ENCODE results near the gene TBX20. TPM values are rescaled to one million over a fixed set of nuclear protein-coding genes. Genes with fewer than 3 reads are reported as not detected.

The TBX20 gene
- total RNA-seq, 4 donors from 2014 or later: 0.22 to 0.27 TPM; not detected in 2

DNA sequence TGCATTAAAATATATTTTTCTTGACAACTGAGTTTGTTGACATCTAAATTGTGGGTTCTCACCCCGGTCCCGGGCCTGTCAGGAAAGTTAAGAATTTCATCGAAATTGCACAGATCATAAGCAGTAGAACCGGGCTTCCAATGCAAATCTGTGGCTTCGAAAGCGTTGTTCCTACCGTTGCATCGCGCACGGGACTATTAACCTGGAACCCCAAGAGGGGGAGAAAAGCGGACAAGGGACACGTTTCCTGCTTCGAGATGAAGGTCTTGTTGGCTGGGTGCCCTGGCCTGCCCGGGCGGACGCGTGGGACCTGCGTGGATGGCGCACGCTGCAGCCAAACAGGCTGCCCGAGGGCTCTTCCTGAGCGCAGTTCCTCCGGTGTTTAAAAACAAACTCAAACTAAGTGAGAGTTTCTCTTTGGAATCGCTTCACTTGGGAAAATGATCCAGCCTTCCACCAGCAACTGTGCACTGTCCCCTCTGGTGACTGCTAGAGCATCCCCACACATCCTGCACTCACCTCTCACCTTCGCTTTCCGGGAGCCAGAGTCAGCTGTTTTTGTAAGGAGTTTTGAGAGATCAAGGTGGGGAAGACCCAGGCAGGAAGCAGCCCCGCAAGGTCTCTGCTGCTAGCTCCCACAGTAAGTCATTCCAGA, 5.1 kb upstream of the TBX20 start:
- TF ChIP-seq POLR2A (IDR thresholded peaks at IDR 0.05) (no peak), CTCF (IDR thresholded peaks at IDR 0.05) (no peak)
- Histone ChIP-seq H3K36me3 (no peaks in the 10 kb centered on the region), H3K4me3 (replicated peaks in 1 of 3) (no peak overlapping the region), H3K4me1 (peaks cover 0 to 4% of the 10 kb centered on the region in 2 donors), H3K27me3 (peaks cover 49% of the 10 kb centered on the region), H3K27ac (no peak overlapping the region), H3K9me3 (no peaks in the 10 kb centered on the region)
- intact Hi-C loops (cut with DNase I): no loop called here
- no peak for DNase-seq
- 10 to 22% methylated on average over 26 to 27 of the region's 27 CpGs for WGBS, 2 donors

DNA sequence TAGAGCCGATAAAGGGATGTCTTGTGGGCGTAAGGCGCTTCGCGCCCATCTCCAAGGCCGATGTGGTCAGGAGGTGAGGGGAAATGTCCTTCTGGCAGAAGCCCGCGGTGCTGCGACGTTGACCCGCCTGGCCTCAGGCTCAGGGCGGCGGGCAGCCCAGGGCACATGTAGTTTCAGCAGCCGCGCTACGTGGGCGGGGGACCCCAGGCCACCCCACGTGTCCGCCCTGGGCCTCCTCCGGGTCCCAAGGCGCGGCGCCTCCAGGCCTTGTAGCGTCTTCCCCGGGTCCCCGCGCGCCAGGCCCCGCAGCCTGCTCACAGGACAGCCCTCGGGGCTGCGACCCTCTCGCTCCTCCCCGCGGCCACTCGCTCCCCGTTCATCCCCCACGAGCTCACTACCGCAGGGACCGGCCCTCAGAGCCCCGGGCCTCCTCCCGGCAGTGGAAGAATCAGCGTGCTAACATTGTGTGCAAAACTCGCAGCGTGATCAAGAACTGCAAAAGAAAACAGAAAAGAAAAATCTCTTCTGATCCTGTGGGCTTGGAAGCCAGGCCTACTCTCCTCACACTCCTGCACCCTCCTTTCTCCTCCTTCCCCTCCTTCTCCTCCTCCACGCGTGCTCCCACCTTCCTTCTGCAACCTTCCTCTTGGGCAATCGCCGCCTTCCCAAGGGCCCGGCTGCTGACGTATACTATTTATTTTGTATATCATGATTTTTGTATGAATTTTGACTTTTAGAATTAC, 4.4 kb upstream of the TBX20 start:
- no peak for DNase-seq
- H3K9me3 ChIP-seq: no peaks in the 10 kb centered on the region
- H3K36me3 ChIP-seq: no peaks in the 10 kb centered on the region
- H3K4me3 ChIP-seq (replicated peaks in 1 of 3): no peak overlapping the region
- peaks cover 5 to 9% of the 10 kb centered on the region in 2 donors for H3K4me1 ChIP-seq
- intact Hi-C loops (cut with DNase I): no loop called here
- WGBS, 2 donors: 12 to 27% methylated on average over 15 to 27 of the region's 50 CpGs
- H3K27me3 ChIP-seq: peaks cover 52% of the 10 kb centered on the region
- H3K27ac ChIP-seq: no peak overlapping the region
- TF ChIP-seq CTCF (IDR thresholded peaks at IDR 0.05) (no peak), POLR2A (IDR thresholded peaks at IDR 0.05) (no peak)

DNA sequence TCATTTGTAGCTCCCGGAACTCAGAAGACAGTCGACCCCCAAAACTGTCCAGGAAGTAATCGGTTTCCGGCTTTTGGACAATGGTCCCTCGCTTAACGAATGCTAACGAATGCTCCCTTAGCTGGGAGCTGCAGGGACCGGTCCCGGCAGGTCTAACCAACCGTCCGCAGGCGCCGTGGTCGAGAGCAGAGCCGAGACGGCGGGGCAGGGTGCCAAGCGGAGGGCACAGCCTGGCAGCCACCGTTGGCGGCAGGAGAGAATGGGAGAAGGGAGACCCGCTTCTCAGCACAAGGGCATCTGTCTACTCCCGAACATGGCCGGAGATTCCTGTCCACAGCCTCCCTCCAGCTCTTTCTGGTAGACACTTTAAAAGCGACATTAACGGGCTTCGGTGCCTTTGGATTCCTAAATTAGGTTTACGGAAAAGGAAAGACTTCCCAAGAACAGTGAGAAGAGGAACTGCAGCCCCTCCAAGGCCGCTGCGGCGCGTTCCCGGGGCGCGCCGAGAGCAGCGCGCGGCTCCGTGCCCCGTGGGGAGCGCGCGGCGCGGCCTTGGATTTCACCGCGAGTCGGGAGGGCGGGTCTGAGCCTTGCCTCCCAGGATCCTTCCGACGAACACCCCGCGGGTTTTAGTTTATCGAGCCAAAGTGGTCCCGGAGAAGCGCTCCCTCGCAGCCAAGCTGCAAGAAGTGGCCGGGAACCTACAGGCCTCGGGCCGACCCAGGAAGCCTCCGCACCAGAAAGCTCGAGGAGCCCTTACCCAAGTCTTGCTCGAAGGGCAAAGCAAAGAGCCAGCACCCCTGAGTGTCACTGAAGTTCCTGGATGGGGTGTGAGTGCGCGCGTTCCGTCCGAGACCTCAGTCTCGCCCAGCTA, 3.6 kb upstream of the TBX20 start:
- Histone ChIP-seq H3K4me1 (peaks cover 5 to 11% of the 10 kb centered on the region in 2 donors), H3K4me3 (replicated peaks in 1 of 3) (no peak overlapping the region)

DNA sequence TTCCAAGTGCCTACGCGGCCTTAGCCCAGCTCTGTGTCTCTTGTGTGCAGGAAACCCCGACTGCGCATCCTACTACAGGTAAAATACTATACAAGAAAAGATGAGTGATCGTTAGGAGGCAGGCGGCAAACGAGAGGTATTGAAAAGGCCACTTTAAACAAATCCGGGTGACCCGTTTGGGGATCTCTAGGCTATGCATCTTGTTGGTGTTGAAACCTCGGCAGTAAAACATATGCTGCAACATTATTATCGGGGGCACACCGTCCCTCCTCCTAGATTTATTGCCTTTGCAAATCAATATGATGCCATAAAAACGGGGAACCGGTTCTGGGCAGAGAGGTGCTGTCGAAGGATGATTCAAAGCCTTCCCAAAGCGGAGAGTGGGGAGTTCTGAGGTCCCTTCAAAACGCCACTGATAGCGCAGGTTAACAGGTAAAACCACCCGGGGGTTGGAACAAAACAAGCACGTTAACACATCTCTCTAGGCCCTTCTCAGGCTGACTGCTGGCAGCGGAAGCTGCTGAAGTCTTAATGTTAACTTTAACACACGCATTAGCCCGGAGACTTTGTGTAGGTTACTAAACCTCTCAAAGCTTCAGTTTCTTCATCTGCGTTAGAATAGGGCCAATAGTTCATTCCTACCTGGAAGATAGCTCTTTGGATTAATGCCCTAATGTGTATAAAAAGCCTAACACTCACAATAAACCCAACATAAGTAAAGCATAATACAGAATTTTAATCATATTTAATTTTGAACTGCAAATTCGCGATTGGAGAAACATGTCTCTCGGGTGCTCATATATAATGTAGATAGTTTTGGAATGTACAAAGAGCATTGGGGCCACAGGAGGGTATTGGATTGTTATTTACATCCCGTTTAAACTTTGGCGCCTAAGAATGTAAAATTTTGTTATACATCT, 2.6 kb upstream of the TBX20 start:
- no peak overlapping the region for H3K27ac ChIP-seq
- intact Hi-C loops (cut with DNase I): no loop called here
- DNase-seq: no peak
- H3K36me3 ChIP-seq: no peaks in the 10 kb centered on the region
- H3K4me1 ChIP-seq: peaks cover 5 to 11% of the 10 kb centered on the region in 2 donors
- no peak overlapping the region for H3K4me3 ChIP-seq (replicated peaks in 1 of 3)
- WGBS, 2 donors: 12 to 13% methylated on average over 29 of the region's 29 CpGs
- H3K27me3 ChIP-seq: peaks cover 70% of the 10 kb centered on the region
- TF ChIP-seq POLR2A (IDR thresholded peaks at IDR 0.05) (no peak), CTCF (IDR thresholded peaks at IDR 0.05) (no peak)
- H3K9me3 ChIP-seq: no peaks in the 10 kb centered on the region

More for the DNA sequence above, 3.6 kb upstream of the TBX20 start:
- no peak for TF ChIP-seq POLR2A (IDR thresholded peaks at IDR 0.05)
- TF ChIP-seq CTCF (IDR thresholded peaks at IDR 0.05): no peak
- intact Hi-C loops (cut with DNase I): no loop called here
- Histone ChIP-seq H3K36me3 (no peaks in the 10 kb centered on the region), H3K27me3 (peaks cover 60% of the 10 kb centered on the region), H3K9me3 (no peaks in the 10 kb centered on the region), H3K27ac (no peak overlapping the region)
- DNase-seq: no peak
- WGBS, 2 donors: 8 to 9% methylated on average over 63 to 65 of the region's 69 CpGs
